ENCODE data around the gene FHDC1.
A peak's percentile ranks its signal among the peaks of the same experiment; 100 is the strongest.

FHDC1 gene

GRCh38 chr4:152950402-152951274 lies 14.5 kb downstream of the FHDC1 start:
- Histone ChIP-seq H3K27ac (ENCODE audit: poor library complexity, severe bottlenecking) (no peak overlapping the region), H3K36me3 (ENCODE audit: low read depth) (peaks cover 18% of the 10 kb centered on the region), H3K9me3 (ENCODE audit: severe bottlenecking) (no peaks in the 10 kb centered on the region), H3K4me3 (ENCODE audit: severe bottlenecking) (no peak overlapping the region), H3K27me3 (ENCODE audit: insufficient read depth, poor library complexity, severe bottlenecking) (no peaks in the 10 kb centered on the region), H3K4me1 (ENCODE audit: insufficient read depth, poor library complexity, severe bottlenecking) (no peaks in the 10 kb centered on the region)
- TF ChIP-seq CTCF (IDR thresholded peaks at IDR 0.05; ENCODE audit: poor library complexity, severe bottlenecking): no peak
- DNase-seq (ENCODE audit: low spot score): no peak
- ATAC-seq (ENCODE audit: low read depth): no peak

GRCh38 chr4:152951348-152951747 lies 15.2 kb downstream of the FHDC1 start:
- no peak for DNase-seq (ENCODE audit: low spot score)
- no peaks in the 10 kb centered on the region for H3K27me3 ChIP-seq (ENCODE audit: insufficient read depth, poor library complexity, severe bottlenecking)
- H3K9me3 ChIP-seq (ENCODE audit: severe bottlenecking): no peaks in the 10 kb centered on the region
- H3K4me1 ChIP-seq (ENCODE audit: insufficient read depth, poor library complexity, severe bottlenecking): no peaks in the 10 kb centered on the region
- no peak overlapping the region for H3K27ac ChIP-seq (ENCODE audit: poor library complexity, severe bottlenecking)
- peaks cover 20% of the 10 kb centered on the region; the same call in 1 of the 2 replicates for H3K36me3 ChIP-seq (ENCODE audit: low read depth)
- no peak for TF ChIP-seq CTCF (IDR thresholded peaks at IDR 0.05; ENCODE audit: poor library complexity, severe bottlenecking)
- no peak overlapping the region for H3K4me3 ChIP-seq (ENCODE audit: severe bottlenecking)
- peak; percentile 33; the same call in 1 of the 3 replicates for ATAC-seq (ENCODE audit: low read depth)

- H3K27me3 ChIP-seq (ENCODE audit: insufficient read depth, poor library complexity, severe bottlenecking): no peaks in the 10 kb centered on the region
- H3K4me1 ChIP-seq (ENCODE audit: insufficient read depth, poor library complexity, severe bottlenecking): no peaks in the 10 kb centered on the region
- peaks cover 20% of the 10 kb centered on the region; the same call in 1 of the 2 replicates for H3K36me3 ChIP-seq (ENCODE audit: low read depth)
- H3K9me3 ChIP-seq (ENCODE audit: severe bottlenecking): no peaks in the 10 kb centered on the region
- ATAC-seq (ENCODE audit: low read depth): no peak
- TF ChIP-seq CTCF (IDR thresholded peaks at IDR 0.05; ENCODE audit: poor library complexity, severe bottlenecking): no peak
- H3K27ac ChIP-seq (ENCODE audit: poor library complexity, severe bottlenecking): no peak overlapping the region
- H3K4me3 ChIP-seq (ENCODE audit: severe bottlenecking): no peak overlapping the region
- DNase-seq (ENCODE audit: low spot score): no peak
Observed at GRCh38 chr4:152953514-152953913, 17.4 kb downstream of the FHDC1 start.

GRCh38 chr4:152954741-152955140 lies 18.6 kb downstream of the FHDC1 start:
- no peak overlapping the region for H3K4me3 ChIP-seq (ENCODE audit: severe bottlenecking)
- no peaks in the 10 kb centered on the region for H3K27me3 ChIP-seq (ENCODE audit: insufficient read depth, poor library complexity, severe bottlenecking)
- no peaks in the 10 kb centered on the region for H3K9me3 ChIP-seq (ENCODE audit: severe bottlenecking)
- TF ChIP-seq CTCF (IDR thresholded peaks at IDR 0.05; ENCODE audit: poor library complexity, severe bottlenecking): no peak
- ATAC-seq (ENCODE audit: low read depth): no peak
- no peak overlapping the region for H3K27ac ChIP-seq (ENCODE audit: poor library complexity, severe bottlenecking)
- peaks cover 20% of the 10 kb centered on the region; the same call in 1 of the 2 replicates for H3K36me3 ChIP-seq (ENCODE audit: low read depth)
- no peak for DNase-seq (ENCODE audit: low spot score)
- H3K4me1 ChIP-seq (ENCODE audit: insufficient read depth, poor library complexity, severe bottlenecking): no peaks in the 10 kb centered on the region

- Histone ChIP-seq H3K27ac (ENCODE audit: poor library complexity, severe bottlenecking) (no peak overlapping the region), H3K4me3 (ENCODE audit: severe bottlenecking) (no peak overlapping the region), H3K27me3 (ENCODE audit: insufficient read depth, poor library complexity, severe bottlenecking) (no peaks in the 10 kb centered on the region), H3K4me1 (ENCODE audit: insufficient read depth, poor library complexity, severe bottlenecking) (no peaks in the 10 kb centered on the region), H3K36me3 (ENCODE audit: low read depth) (peaks cover 27% of the 10 kb centered on the region), H3K9me3 (ENCODE audit: severe bottlenecking) (no peaks in the 10 kb centered on the region)
- DNase-seq (ENCODE audit: low spot score) (no peak), ATAC-seq (ENCODE audit: low read depth) (no peak)
- no peak for TF ChIP-seq CTCF (IDR thresholded peaks at IDR 0.05; ENCODE audit: poor library complexity, severe bottlenecking)
Observed at GRCh38 chr4:152956147-152956546, 20.0 kb downstream of the FHDC1 start.

Measured in RWPE2 (cell line).